ENCODE data around the gene DYNC1I2. TPM values are rescaled to one million over a fixed set of nuclear protein-coding genes. Genes with fewer than 3 reads are reported as not detected.

The DYNC1I2 gene
- total RNA-seq, 2 experiments from 2014 or later, result 46.3 to 48.9 TPM

- H3K4me3 Mint-ChIP-seq, result no peak overlapping the region
- H3K36me3 Mint-ChIP-seq, result peaks cover 19% of the 10 kb centered on the region
- ATAC-seq (ENCODE audit: low read depth), result no peak
- H3K27me3 Mint-ChIP-seq, result no peaks in the 10 kb centered on the region
- no peaks in the 10 kb centered on the region for H3K9me3 Mint-ChIP-seq
- H3K4me1 Mint-ChIP-seq, result peaks cover 11% of the 10 kb centered on the region
- H3K27ac Mint-ChIP-seq, result no peak overlapping the region
- DNase-seq, result no peak
- POLR2A ChIA-PET, result interaction anchor here (0.5 to 0.6 kb wide), 2 partner anchors 9 to 73 kb away, joined by 5 read pairs; no protein-coding TSS in a partner anchor
Measured at GRCh38 chr2:171794918-171795317, 107.6 kb downstream of the DYNC1I2 start.

Other genes starting within 250 kb of the DYNC1I2 start
- 1 to 10 TPM in 1 of 2 experiments, under 1 TPM in 1; 0.89 to 1.1 TPM for gene CYBRD1, start 165.0 kb upstream of the DYNC1I2 start, total RNA-seq
- 10 to 100 TPM; 25.1 to 27.5 TPM for gene SLC25A12, start 206.8 kb downstream of the DYNC1I2 start, total RNA-seq
- gene HAT1, start 235.0 kb downstream of the DYNC1I2 start, total RNA-seq, result 10 to 100 TPM; 52.5 to 54.5 TPM